ENCODE measurements around the gene GABRA4.

GABRA4 gene

DNA sequence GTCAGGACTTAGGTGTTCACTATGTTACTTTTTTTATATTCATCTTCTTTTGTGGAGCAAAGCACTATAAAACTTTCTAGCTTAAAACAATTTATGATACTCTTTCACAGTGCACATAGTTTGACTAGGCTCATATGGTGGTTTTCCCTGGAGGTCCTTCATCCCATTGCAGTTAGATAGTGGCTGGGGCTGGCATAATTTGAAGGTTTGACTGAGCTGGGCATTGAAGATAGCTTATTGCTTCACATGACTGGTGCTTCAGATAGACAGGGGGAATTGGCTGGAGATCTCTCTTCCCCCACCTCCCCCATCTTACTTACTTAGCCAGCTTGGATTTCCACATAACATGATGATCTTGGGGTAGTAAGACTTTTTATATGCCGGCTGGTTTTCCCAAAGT, 7.0 kb upstream of the GABRA4 start:
- no peaks in the 10 kb centered on the region for H3K9me3 Mint-ChIP-seq
- DNase-seq (ENCODE audit: low spot score) = no peak
- H3K4me1 Mint-ChIP-seq (ENCODE audit: low read depth) = no peaks in the 10 kb centered on the region
- no peak overlapping the region for H3K27ac Mint-ChIP-seq
- H3K36me3 Mint-ChIP-seq (ENCODE audit: low read depth) = no peaks in the 10 kb centered on the region
- no peak overlapping the region for H3K4me3 Mint-ChIP-seq
- H3K27me3 Mint-ChIP-seq (ENCODE audit: low read depth) = peaks cover 25% of the 10 kb centered on the region

DNA sequence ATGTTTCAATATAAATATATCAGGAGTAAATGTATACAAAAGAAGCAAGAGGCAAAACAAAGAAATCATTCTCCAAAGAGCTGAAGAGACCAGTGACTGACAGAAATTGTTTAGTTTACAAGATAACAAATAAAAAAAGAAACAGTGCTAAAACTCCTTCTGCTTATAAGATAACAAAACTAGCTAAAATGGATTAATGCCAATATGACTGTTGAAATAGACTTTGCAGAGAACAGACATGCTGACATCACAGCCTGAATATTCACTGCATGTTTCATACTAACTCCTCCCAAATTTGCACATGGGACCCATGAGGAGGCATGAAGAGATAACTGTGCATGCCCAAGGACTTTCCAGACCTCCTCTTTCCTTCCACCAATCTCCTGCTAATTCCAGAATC, 6.2 kb upstream of the GABRA4 start:
- Mint-ChIP-seq H3K27me3 (ENCODE audit: low read depth) (peaks cover 31% of the 10 kb centered on the region), H3K36me3 (ENCODE audit: low read depth) (no peaks in the 10 kb centered on the region), H3K9me3 (no peaks in the 10 kb centered on the region), H3K4me1 (ENCODE audit: low read depth) (no peaks in the 10 kb centered on the region), H3K27ac (no peak overlapping the region), H3K4me3 (no peak overlapping the region)
- no peak for DNase-seq (ENCODE audit: low spot score)

DNA sequence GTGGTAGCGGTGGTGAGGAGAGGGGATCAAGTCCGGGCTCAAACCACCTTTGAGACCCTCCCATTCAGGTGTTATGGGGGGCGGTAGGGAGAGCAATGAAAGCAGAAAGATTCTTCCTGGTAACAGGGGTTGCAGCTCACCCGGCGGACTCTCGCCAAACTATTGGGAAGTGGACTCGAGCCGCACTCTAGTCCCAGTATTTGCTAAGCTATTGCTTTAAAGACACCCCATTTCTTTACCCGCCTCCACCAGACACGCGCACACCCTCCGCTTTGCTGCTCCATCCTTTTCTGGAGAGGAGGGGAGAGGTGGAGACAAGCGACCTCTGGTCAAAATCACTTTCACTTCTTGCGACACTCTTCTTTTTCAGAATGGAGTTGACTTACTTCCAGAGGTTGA, 625 bp upstream of the GABRA4 start:
- no peaks in the 10 kb centered on the region for H3K36me3 Mint-ChIP-seq (ENCODE audit: low read depth)
- no peak overlapping the region for H3K27ac Mint-ChIP-seq
- peak overlapping the region; percentile 52 for H3K4me3 Mint-ChIP-seq

DNA sequence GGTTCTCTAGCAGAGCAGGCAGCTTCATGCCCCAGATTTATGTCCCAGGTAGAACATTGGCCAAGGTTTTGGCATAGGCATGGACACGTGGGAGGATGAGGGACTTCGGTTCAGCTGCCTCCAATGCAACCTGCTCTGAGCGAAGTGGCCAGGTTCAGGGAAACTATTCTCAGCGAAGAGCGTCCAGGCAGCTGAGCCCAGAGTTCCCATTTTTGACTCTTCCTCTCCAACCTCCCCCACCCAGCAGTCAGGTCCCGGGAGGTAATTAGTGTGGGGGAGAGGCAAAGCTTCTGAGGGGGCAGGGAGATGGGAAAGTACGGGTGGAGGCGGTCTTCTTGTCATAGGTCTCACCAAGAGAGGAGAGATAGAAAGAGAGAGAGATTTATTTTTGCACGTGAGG, 1.0 kb downstream of the GABRA4 start:
- no peaks in the 10 kb centered on the region for H3K4me1 Mint-ChIP-seq (ENCODE audit: low read depth)
- no peak overlapping the region for H3K27ac Mint-ChIP-seq
- no peak for DNase-seq (ENCODE audit: low spot score)
- H3K36me3 Mint-ChIP-seq (ENCODE audit: low read depth) = no peaks in the 10 kb centered on the region
- H3K9me3 Mint-ChIP-seq = no peaks in the 10 kb centered on the region
- H3K27me3 Mint-ChIP-seq (ENCODE audit: low read depth) = peaks cover 56% of the 10 kb centered on the region
- H3K4me3 Mint-ChIP-seq = no peak overlapping the region

More for the DNA sequence above, 625 bp upstream of the GABRA4 start:
- Mint-ChIP-seq H3K4me1 (ENCODE audit: low read depth) (no peaks in the 10 kb centered on the region), H3K27me3 (ENCODE audit: low read depth) (peaks cover 59% of the 10 kb centered on the region), H3K9me3 (no peaks in the 10 kb centered on the region)
- no peak for DNase-seq (ENCODE audit: low spot score)

DNA sequence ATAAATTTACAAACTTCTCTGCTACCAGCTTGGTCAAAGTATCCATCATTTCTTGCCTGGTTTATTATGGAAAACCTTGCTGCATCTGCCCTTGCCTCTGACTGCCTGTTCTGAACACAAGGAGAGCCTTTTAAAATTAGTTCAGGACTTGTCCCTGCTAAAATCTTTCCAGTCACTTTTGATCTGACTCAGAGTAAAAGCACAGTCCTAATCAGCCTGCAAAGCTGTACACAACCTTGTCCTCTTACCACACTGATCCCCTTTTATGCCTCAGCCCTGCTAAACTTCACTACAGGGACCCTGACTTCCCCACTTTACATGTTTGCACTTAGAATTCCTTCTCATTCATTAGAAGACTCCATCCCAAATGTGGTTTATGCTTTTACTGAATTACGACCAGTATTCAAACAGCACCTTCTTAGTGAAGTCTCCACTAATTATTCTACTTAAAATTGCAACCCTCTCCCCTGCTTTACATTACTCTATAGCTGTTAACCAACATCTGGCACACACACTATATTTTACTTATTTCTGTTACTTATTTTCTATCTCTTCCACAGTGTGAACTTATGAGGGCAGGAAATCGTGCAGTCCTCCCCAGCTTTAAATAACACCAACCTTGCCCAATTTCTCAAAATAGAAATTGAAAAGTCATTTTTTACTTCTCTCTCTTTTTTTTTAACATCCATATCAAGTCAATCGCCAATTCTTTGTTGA, 6.3 kb downstream of the GABRA4 start:
- Mint-ChIP-seq H3K4me1 (ENCODE audit: low read depth) (no peaks in the 10 kb centered on the region), H3K27me3 (ENCODE audit: low read depth) (peaks cover 16% of the 10 kb centered on the region), H3K27ac (no peak overlapping the region), H3K4me3 (no peak overlapping the region), H3K9me3 (no peaks in the 10 kb centered on the region), H3K36me3 (ENCODE audit: low read depth) (no peaks in the 10 kb centered on the region)
- no peak for DNase-seq (ENCODE audit: low spot score)

DNA sequence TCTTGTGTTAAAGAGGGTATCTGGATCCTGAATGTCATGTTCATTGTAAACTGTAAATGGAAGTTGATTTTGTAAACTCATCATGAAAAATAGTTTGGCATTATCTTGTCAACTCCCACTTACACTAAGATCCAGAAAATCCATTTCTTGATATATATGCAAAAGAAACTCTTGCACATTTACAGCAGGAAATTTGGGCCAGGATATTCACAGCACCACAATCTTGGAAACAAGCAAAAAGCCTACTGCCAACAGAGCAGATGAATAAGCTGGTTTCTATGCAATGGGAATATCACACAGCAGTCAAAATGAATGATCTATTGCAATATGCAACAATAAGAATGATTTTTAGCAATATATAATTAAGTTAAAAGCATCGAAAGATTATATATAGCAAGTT, 8.6 kb downstream of the GABRA4 start:
- H3K9me3 Mint-ChIP-seq = no peaks in the 10 kb centered on the region
- no peaks in the 10 kb centered on the region for H3K36me3 Mint-ChIP-seq (ENCODE audit: low read depth)
- H3K27ac Mint-ChIP-seq = no peak overlapping the region

DNA sequence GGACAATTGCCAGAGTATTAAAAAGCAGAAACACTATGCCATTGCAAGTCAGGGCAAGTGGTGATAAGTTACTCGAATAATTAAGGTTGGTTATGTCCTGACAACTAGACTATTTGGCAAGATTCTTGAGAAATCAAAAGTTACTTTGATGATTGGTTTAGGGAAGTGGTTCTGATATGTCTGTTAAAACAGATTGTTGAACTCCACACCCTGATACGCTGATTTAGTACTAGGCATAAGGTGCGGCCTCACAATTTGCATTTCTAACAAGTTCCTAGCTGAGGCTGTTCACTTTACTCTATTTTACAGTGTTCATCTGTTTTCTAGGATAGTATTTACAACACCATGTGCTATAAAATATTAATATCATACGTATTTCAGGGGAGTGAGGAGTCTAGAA, 12.5 kb downstream of the GABRA4 start:
- H3K27me3 Mint-ChIP-seq (ENCODE audit: low read depth) = no peaks in the 10 kb centered on the region
- no peaks in the 10 kb centered on the region for H3K4me1 Mint-ChIP-seq (ENCODE audit: low read depth)
- no peak overlapping the region for H3K27ac Mint-ChIP-seq
- H3K9me3 Mint-ChIP-seq = no peaks in the 10 kb centered on the region
- H3K4me3 Mint-ChIP-seq = no peak overlapping the region
- no peaks in the 10 kb centered on the region for H3K36me3 Mint-ChIP-seq (ENCODE audit: low read depth)
- no peak for DNase-seq (ENCODE audit: low spot score)

More for the DNA sequence above, 8.6 kb downstream of the GABRA4 start:
- H3K4me3 Mint-ChIP-seq = no peak overlapping the region
- H3K27me3 Mint-ChIP-seq (ENCODE audit: low read depth) = peaks cover 2% of the 10 kb centered on the region
- no peak for DNase-seq (ENCODE audit: low spot score)
- H3K4me1 Mint-ChIP-seq (ENCODE audit: low read depth) = no peaks in the 10 kb centered on the region

DNA sequence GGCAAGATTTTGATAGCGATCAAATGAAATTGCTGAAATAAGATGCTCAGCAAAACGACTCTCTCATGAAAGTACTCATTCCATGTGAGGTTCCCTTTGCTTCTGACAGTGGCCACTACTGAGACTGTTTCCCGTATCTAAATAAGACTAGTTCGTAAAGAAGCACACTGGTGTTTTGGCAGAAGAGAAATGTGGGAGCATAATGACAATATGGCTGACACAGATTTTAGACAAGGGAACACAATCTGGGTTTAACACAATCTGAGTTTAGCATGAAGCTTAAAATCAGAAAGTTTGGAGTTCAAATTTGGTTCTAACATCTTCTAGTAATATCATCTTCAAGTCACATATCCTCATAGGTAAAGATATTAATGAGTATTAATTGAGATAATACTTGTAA, 13.7 kb downstream of the GABRA4 start:
- no peaks in the 10 kb centered on the region for H3K4me1 Mint-ChIP-seq (ENCODE audit: low read depth)
- H3K27me3 Mint-ChIP-seq (ENCODE audit: low read depth) = no peaks in the 10 kb centered on the region
- H3K9me3 Mint-ChIP-seq = no peaks in the 10 kb centered on the region
- H3K27ac Mint-ChIP-seq = no peak overlapping the region
- no peaks in the 10 kb centered on the region for H3K36me3 Mint-ChIP-seq (ENCODE audit: low read depth)
- DNase-seq (ENCODE audit: low spot score) = no peak
- H3K4me3 Mint-ChIP-seq = no peak overlapping the region

DNA sequence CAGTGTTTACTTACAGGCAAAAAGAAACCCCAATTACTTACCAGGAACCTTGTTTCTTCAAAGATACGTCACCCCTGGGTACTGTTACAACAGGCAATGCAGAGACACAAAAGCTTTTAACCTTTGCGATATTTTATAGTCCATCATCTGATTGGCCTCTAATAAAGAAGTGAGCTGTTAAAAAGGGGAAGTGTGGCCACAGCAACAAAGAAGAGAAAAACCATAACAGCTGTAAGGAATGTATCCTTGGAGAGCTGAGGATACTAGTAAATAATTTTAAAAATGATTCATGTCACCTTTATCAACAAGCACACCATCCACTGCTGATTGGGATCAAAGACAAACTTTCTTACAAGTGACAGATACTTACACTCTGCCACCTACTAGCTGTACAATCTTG, 14.1 kb downstream of the GABRA4 start:
- Mint-ChIP-seq H3K9me3 (no peaks in the 10 kb centered on the region), H3K36me3 (ENCODE audit: low read depth) (no peaks in the 10 kb centered on the region), H3K27me3 (ENCODE audit: low read depth) (no peaks in the 10 kb centered on the region), H3K4me3 (no peak overlapping the region), H3K27ac (no peak overlapping the region), H3K4me1 (ENCODE audit: low read depth) (no peaks in the 10 kb centered on the region)
- DNase-seq (ENCODE audit: low spot score) = no peak

DNA sequence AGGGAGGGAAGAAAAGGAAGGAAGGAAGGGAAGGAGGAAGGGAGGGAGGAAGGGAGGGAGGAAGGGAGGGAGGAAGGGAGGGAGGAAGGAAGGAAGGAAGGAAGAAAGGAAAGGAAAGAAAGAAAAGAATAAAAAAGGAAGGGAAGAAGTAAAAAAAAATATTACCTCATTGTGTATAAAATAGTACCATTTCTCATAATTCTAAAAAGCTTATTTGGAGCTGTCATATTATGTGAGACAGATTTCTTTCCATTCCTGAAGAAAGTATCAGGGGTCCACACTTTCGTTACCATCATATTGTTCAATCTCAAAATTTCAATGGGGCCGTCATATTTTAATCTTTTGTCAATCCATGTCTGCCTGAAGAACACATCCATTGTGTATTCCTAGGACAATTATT, 16.1 kb downstream of the GABRA4 start:
- H3K4me1 Mint-ChIP-seq (ENCODE audit: low read depth) = no peaks in the 10 kb centered on the region
- no peaks in the 10 kb centered on the region for H3K36me3 Mint-ChIP-seq (ENCODE audit: low read depth)
- no peaks in the 10 kb centered on the region for H3K27me3 Mint-ChIP-seq (ENCODE audit: low read depth)
- no peak overlapping the region for H3K4me3 Mint-ChIP-seq
- DNase-seq (ENCODE audit: low spot score) = no peak
- no peaks in the 10 kb centered on the region for H3K9me3 Mint-ChIP-seq
- H3K27ac Mint-ChIP-seq = no peak overlapping the region

DNA sequence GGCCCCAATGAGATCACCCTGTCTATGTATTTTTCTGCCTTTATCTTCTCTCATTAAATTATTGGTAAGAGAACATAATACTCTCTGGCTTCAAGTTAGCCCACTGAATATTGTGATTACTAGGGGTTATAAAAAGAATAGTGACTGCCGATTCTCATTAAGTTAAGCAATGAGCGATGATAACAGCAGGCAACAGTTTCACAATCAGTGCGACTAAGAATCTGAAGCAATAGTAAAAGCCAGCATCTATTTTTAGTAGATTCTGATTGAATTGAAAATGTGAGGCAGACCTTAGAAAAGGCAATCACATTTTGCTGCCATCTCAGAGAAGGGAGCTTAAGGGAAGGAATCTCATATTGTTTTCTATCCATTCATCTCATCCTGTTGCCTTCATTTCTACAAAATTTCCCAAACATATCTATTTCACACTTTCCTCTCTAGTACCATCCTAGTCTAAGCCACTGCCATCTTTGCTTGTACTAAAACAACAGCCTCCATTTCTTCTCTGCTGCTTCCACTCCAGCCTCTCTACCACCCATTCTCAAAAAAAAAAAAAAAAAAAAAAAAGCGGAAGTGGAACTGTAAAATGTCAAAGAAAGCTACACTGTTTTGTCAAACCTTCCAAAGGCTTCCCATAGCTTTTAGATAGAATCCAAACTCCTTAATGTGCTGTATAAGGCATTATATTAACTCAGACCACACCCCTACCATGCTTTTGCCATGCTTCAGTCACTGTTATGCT, 17.4 kb downstream of the GABRA4 start:
- no peak overlapping the region for H3K27ac Mint-ChIP-seq
- DNase-seq (ENCODE audit: low spot score) = no peak
- H3K9me3 Mint-ChIP-seq = no peaks in the 10 kb centered on the region
- no peaks in the 10 kb centered on the region for H3K27me3 Mint-ChIP-seq (ENCODE audit: low read depth)
- H3K4me1 Mint-ChIP-seq (ENCODE audit: low read depth) = no peaks in the 10 kb centered on the region
- no peak overlapping the region for H3K4me3 Mint-ChIP-seq
- no peaks in the 10 kb centered on the region for H3K36me3 Mint-ChIP-seq (ENCODE audit: low read depth)

DNA sequence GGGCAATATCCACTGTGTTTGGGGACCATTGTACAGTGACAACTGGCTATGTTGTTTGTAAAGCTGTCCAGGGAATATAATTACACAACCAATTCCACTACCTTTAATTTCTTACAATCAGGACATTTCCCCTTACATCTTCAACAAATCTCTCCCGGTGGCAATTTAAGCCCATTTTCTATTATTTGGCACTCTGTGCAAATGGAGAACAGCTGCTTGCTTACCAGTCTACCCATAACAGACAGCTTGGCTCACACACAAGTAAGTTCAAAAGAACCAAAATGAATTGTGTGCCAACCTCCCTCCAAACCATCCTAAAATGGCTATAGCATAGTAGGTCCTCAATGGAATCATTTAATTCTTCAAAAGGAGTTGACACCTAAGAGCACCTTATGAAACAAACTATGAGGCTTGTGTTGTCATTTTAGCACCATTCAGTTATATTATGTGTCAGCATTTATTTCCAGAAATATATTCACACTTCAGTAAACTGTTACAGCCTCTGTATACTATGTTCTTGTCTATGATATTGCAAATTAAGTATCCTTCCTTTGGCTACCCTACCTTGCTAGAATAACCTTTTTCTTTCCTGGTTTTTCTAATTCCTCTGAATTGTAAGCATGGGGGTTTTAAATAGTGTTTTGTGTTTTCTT, 18.4 kb downstream of the GABRA4 start:
- no peak for DNase-seq (ENCODE audit: low spot score)
- Mint-ChIP-seq H3K36me3 (ENCODE audit: low read depth) (no peaks in the 10 kb centered on the region), H3K4me1 (ENCODE audit: low read depth) (no peaks in the 10 kb centered on the region), H3K27me3 (ENCODE audit: low read depth) (no peaks in the 10 kb centered on the region), H3K4me3 (no peak overlapping the region), H3K27ac (no peak overlapping the region), H3K9me3 (no peaks in the 10 kb centered on the region)

DNA sequence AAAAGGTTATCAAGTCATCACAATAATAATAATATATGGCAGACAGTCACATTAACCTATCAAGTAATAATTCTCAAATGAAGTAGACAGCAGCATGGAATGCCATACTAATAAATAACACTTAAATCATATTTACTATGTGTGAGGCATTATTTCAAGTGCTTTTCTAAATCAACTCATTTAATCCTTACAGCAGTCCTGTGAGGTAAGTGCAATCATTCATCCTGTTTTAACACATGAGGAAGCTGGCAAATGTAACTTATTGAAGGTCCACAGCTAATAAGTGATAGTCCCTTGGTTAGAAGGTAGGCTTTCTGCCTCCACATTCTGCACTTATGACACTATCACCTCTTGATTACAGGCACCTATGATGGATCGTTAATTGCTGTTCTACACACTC, 24.5 kb downstream of the GABRA4 start:
- Mint-ChIP-seq H3K36me3 (ENCODE audit: low read depth) (no peaks in the 10 kb centered on the region), H3K27ac (no peak overlapping the region), H3K27me3 (ENCODE audit: low read depth) (no peaks in the 10 kb centered on the region)

DNA sequence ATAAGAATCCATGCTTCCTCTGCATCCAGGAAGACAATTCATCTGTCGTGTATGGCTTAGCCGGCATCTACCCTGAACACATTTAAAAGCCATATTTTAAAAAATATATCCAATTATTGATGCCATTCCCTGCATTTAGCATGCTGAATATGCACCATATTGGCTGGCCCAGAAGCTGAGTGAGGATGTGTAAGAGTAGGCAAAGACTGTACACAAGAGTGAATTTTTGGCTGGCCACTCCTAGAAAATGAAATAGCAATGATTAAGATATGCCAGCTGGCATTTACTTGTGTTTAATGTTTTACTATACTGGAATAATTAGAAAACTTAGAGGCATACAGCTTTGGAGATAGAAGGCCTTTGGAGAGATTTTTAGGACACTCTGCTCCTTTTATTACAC, 25.8 kb downstream of the GABRA4 start:
- no peak for DNase-seq (ENCODE audit: low spot score)
- no peak overlapping the region for H3K4me3 Mint-ChIP-seq
- H3K4me1 Mint-ChIP-seq (ENCODE audit: low read depth) = no peaks in the 10 kb centered on the region
- no peaks in the 10 kb centered on the region for H3K9me3 Mint-ChIP-seq
- H3K27ac Mint-ChIP-seq = no peak overlapping the region
- no peaks in the 10 kb centered on the region for H3K27me3 Mint-ChIP-seq (ENCODE audit: low read depth)
- H3K36me3 Mint-ChIP-seq (ENCODE audit: low read depth) = no peaks in the 10 kb centered on the region

More for the DNA sequence above, 24.5 kb downstream of the GABRA4 start:
- Mint-ChIP-seq H3K4me3 (no peak overlapping the region), H3K9me3 (no peaks in the 10 kb centered on the region), H3K4me1 (ENCODE audit: low read depth) (no peaks in the 10 kb centered on the region)
- DNase-seq (ENCODE audit: low spot score) = no peak
